Caki2 (cell line): ENCODE data around the gene TMC7. TPM values are rescaled to one million over a fixed set of nuclear protein-coding genes. Genes with fewer than 3 reads are reported as not detected.

ENCODE experiments used
- DNase-seq: peaks from one replicate; pipeline ENCODE4 v3.0.0-alpha.2; 2015; ENCODE audit warnings: low read depth
- in situ Hi-C: cut with HindIII; loops from 2 replicates; pipeline ENCODE4 v1.10.0; 2016; ENCODE audit warnings: low sequenced_read_pairs, low pct_unique_long_range_greater_than_20kb, mixed read lengths
- total RNA-seq: library from RNA; depleted of rRNA; stranded (reverse); fragments of >200 nt; shearing (Covaris generic); gene quantifications from 2 replicates; pipeline ENCODE4 v1.2.3, GENCODE V29; 2014; ENCODE audit warnings: low replicate concordance

The TMC7 gene
- total RNA-seq, 1 experiment from 2014 or later, result 8.7 TPM

GRCh38 chr16:19071811-19072777 is 88.4 kb downstream of the TMC7 start:
- in situ Hi-C loops, result no loop called here
- peak; percentile 64 for DNase-seq

- DNase-seq, result no peak
- in situ Hi-C loops, result no loop called here
These were observed 89.6 kb downstream of the TMC7 start for GRCh38 chr16:19073344-19073743.

GRCh38 chr16:19073863-19074262 is 90.1 kb downstream of the TMC7 start:
- no peak for DNase-seq
- in situ Hi-C loops, result no loop called here

- in situ Hi-C loops, result no loop called here
- DNase-seq, result no peak
These were observed 91.8 kb downstream of the TMC7 start for GRCh38 chr16:19075511-19075910.

GRCh38 chr16:19077879-19078278 is 94.1 kb downstream of the TMC7 start:
- DNase-seq, result no peak
- in situ Hi-C loops, result no loop called here

- DNase-seq, result no peak
- in situ Hi-C loops, result no loop called here
These were observed 99.9 kb downstream of the TMC7 start for GRCh38 chr16:19083670-19084069.

- no peak for DNase-seq
- in situ Hi-C loops, result no loop called here
These were observed 100.4 kb downstream of the TMC7 start for GRCh38 chr16:19084139-19084538.

GRCh38 chr16:19084879-19085278 is 101.1 kb downstream of the TMC7 start:
- no peak for DNase-seq
- in situ Hi-C loops, result no loop called here

- no peak for DNase-seq
These were observed 102.0 kb downstream of the TMC7 start for GRCh38 chr16:19085679-19086200.

GRCh38 chr16:19086322-19087199 is 102.8 kb downstream of the TMC7 start:
- in situ Hi-C loops, result no loop called here
- DNase-seq, result peak; percentile 87

More at GRCh38 chr16:19085679-19086200, 102.0 kb downstream of the TMC7 start:
- in situ Hi-C loops, result no loop called here

GRCh38 chr16:19088341-19088916 is 104.7 kb downstream of the TMC7 start:
- in situ Hi-C loops, result no loop called here
- no peak for DNase-seq

GRCh38 chr16:19089410-19089955 is 105.7 kb downstream of the TMC7 start:
- DNase-seq, result no peak
- in situ Hi-C loops, result no loop called here

- in situ Hi-C loops, result no loop called here
- DNase-seq, result no peak
These were observed 107.2 kb downstream of the TMC7 start for GRCh38 chr16:19090916-19091315.

- no peak for DNase-seq
- in situ Hi-C loops, result no loop called here
These were observed 109.1 kb downstream of the TMC7 start for GRCh38 chr16:19092653-19093410.

GRCh38 chr16:19093631-19094541 is 110.2 kb downstream of the TMC7 start:
- in situ Hi-C loops, result no loop called here
- no peak for DNase-seq

- DNase-seq, result peak; percentile 78
- in situ Hi-C loops, result no loop called here
These were observed 111.0 kb downstream of the TMC7 start for GRCh38 chr16:19094542-19095365.
